Right atrium auricular region (tissue), 2 donors: ENCODE results near the gene RAPGEF4. TPM values are rescaled to one million over a fixed set of nuclear protein-coding genes. Genes with fewer than 3 reads are reported as not detected.
A peak's percentile ranks its signal among the peaks of the same experiment; 100 is the strongest.
"Not testable (repeated sequence)": the region's sequence is repeated elsewhere in the genome, so short reads cannot be mapped to it uniquely, and the experiment has no call there.

Experiments
- DNase-seq: peaks from one replicate; pipeline ENCODE4 v3.0.0-alpha.2; 2019; ENCODE audit warnings: low spot score
- H3K27ac ChIP-seq, 2 donors: fragments of 200-600 bp; sonication (generic); 1 replicate in 1 of 2; 2 replicates in 1 of 2; pipeline ENCODE4 v1.5.1; 2016 to 2019
- H3K27me3 ChIP-seq, 2 donors: fragments of 200-600 bp; sonication (generic); one replicate each; pipeline versions ENCODE4 v1.5.1 to v1.6.0; 2017 to 2019
- H3K36me3 ChIP-seq: fragments of 200-600 bp; sonication (generic); one replicate; pipeline ENCODE4 v1.5.1; 2016
- H3K4me1 ChIP-seq, 2 donors: fragments of 200-600 bp; sonication (generic); one replicate each; pipeline versions ENCODE4 v1.5.1 to v1.6.0; 2017 to 2019
- H3K4me3 ChIP-seq, 2 donors: fragments of 200-600 bp; sonication (generic); 1 replicate in 1 of 2; 2 replicates in 1 of 2; pipeline ENCODE4 v1.5.1; 2017 to 2019; ENCODE audit warnings: mild to moderate bottlenecking in 1 of 2, moderate library complexity in 1 of 2
- H3K9me3 ChIP-seq, 2 donors: fragments of 200-600 bp; sonication (generic); one replicate each; pipeline ENCODE4 v1.5.1; 2019
- total RNA-seq, 2 donors: library from RNA; depleted of rRNA; stranded (reverse); fragments of >200 nt; gene quantifications; one replicate each; pipeline ENCODE4 v1.1.0, GENCODE V29; 2016
- TF ChIP-seq, protein P1 (sequence below), 2 donors: fragments of 200-600 bp; sonication (generic); IDR thresholded peaks; one replicate each; pipeline ENCODE4 v1.5.1; 2019; ENCODE audit warnings: antibody characterized with exemption in 2 of 2

Gene RAPGEF4
- total RNA-seq, 2 donors from 2014 or later = 6.2 to 14.1 TPM

DNA sequence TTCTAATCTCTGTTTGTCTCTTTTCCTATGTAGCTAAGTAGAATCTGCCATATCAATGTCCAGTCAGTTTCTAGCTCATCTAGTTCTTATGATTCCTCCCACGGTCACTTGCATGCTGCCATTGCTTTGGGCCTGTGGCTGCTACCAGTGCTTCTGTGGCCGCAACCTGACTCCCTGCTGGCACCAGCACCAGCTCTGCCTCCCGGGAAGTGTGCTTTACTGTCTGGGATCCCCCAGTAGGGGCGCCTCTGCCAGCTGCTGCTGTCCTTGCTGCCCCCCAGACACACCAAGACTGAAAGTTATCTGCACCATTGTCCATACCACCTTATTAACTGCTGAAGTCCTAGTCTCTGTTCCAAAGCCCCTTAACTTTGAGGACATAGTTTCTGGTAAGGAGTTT lies 56.3 kb downstream of the RAPGEF4 start:
- TF ChIP-seq, protein P1, sequence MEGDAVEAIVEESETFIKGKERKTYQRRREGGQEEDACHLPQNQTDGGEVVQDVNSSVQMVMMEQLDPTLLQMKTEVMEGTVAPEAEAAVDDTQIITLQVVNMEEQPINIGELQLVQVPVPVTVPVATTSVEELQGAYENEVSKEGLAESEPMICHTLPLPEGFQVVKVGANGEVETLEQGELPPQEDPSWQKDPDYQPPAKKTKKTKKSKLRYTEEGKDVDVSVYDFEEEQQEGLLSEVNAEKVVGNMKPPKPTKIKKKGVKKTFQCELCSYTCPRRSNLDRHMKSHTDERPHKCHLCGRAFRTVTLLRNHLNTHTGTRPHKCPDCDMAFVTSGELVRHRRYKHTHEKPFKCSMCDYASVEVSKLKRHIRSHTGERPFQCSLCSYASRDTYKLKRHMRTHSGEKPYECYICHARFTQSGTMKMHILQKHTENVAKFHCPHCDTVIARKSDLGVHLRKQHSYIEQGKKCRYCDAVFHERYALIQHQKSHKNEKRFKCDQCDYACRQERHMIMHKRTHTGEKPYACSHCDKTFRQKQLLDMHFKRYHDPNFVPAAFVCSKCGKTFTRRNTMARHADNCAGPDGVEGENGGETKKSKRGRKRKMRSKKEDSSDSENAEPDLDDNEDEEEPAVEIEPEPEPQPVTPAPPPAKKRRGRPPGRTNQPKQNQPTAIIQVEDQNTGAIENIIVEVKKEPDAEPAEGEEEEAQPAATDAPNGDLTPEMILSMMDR (IDR thresholded peaks at IDR 0.05) = no peak
- no peaks in the 10 kb centered on the region for H3K4me1 ChIP-seq
- H3K9me3 ChIP-seq = no peaks in the 10 kb centered on the region
- H3K27me3 ChIP-seq = no peaks in the 10 kb centered on the region
- H3K27ac ChIP-seq = no peak overlapping the region
- no peak for DNase-seq
- no peaks in the 10 kb centered on the region for H3K36me3 ChIP-seq
- no peak overlapping the region for H3K4me3 ChIP-seq

DNA sequence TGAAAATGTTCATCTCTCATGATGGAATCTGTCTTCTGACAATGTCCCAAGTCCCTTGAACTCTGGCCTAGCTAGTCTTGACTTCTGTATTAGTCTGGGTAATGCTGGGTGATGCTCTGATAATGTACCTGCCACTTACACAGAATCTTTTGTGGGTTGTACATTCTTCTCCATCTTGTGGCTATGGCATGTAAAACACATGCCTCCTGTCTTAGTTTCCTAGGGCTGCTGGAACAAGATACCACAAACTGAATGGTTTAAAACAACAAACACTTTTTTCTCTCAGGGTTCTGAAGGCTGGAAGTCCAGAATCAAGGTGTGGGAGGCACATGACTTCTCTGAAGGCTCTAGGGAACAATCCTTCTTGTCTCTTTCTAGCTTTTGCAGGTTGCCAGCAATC lies 57.1 kb downstream of the RAPGEF4 start:
- Histone ChIP-seq H3K4me3 (no peak overlapping the region), H3K9me3 (no peaks in the 10 kb centered on the region), H3K27ac (no peak overlapping the region), H3K36me3 (no peaks in the 10 kb centered on the region), H3K4me1 (no peaks in the 10 kb centered on the region), H3K27me3 (no peaks in the 10 kb centered on the region)
- TF ChIP-seq, protein P1 (IDR thresholded peaks at IDR 0.05) = no peak
- DNase-seq = no peak

DNA sequence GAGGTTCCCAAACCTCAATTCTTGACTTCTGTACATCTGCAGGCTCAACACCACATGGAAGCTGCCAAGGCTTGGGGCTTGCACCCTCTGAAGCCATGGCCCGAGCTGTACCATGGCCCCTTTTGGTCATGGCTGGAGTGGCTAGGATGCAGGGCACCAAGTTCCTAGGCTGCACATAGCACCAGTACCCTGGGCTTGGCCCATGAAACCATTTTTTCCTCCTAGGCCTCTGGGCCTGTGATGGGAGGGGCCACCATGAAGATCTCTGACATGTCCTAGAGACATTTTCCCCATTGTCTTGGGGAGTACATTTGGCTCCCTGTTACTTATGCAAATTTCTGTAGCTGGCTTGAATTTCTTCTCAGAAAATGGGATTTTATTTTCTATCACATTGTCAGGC lies 67.7 kb downstream of the RAPGEF4 start:
- H3K4me3 ChIP-seq, H3K27ac ChIP-seq: not testable (repeated sequence)

DNA sequence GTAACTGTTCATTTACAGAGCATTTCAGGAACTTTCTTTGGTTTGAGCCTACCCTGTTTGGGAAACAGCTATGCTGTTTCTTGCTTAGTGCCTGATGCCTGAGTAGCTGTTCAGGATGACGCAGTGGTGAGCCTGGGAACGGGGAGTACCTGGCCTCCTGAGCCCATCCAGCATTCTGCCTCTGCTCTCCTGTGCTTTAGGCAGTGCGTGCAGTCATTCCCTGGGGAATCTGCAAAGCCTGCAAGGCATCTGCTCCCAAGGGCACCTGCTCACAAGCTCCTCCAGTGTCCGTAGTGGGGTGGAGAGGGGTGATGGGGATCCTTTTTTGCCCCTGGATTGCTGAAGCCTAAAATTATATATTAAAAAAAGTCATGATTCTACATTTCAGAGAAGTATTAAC lies 68.8 kb downstream of the RAPGEF4 start:
- H3K4me3 ChIP-seq = no peak overlapping the region
- TF ChIP-seq, protein P1 (IDR thresholded peaks at IDR 0.05) = no peak
- H3K9me3 ChIP-seq = no peaks in the 10 kb centered on the region
- DNase-seq = no peak
- H3K36me3 ChIP-seq = no peaks in the 10 kb centered on the region
- no peak overlapping the region for H3K27ac ChIP-seq
- H3K4me1 ChIP-seq = no peaks in the 10 kb centered on the region
- H3K27me3 ChIP-seq = no peaks in the 10 kb centered on the region

More for the DNA sequence above, 67.7 kb downstream of the RAPGEF4 start:
- H3K36me3 ChIP-seq, H3K4me1 ChIP-seq, H3K9me3 ChIP-seq, H3K27me3 ChIP-seq, DNase-seq: not testable (repeated sequence)

DNA sequence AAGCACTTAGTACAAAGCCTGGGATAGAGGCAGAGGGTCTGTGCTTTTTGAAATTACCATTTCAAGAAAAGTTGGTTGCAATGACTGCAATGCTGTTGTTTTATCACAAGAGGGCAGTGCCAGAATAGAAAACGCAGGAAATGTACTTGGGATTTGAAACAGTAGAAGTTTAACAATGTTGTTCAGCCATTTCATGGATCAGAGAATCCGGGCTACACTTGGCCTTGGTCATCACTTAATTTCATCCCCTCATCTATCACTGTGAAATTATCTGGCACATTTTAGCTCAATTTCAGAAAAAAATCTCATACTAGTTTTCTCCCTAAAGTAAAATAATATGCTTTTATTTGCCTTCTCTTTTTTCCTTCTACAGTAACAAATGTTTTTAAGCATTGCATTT lies 70.8 kb downstream of the RAPGEF4 start:
- H3K4me1 ChIP-seq = no peaks in the 10 kb centered on the region
- H3K36me3 ChIP-seq = no peaks in the 10 kb centered on the region
- TF ChIP-seq, protein P1 (IDR thresholded peaks at IDR 0.05) = peak; percentile 78 to 90
- no peaks in the 10 kb centered on the region for H3K27me3 ChIP-seq
- H3K27ac ChIP-seq = no peak overlapping the region
- H3K4me3 ChIP-seq = no peak overlapping the region
- no peaks in the 10 kb centered on the region for H3K9me3 ChIP-seq
- no peak for DNase-seq

DNA sequence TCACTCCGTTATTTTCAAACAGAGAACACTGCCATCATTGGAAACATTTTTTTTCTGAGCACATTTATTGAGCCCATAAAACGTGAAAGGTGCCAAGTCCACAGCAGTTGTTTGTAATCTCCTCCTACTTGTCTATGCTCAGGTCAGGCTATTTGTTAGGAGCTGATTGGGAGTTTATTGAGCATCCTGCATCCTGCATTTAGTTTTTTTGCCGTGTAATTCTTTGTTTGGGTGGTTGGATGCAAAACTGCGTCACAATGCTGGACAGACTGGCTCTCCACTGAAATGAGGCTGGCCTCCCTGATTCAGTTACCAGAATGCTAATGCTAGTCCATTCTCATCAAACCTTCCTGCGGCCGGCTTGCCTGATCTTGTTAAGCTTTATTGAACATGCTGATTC lies 71.4 kb downstream of the RAPGEF4 start:
- H3K36me3 ChIP-seq = no peaks in the 10 kb centered on the region
- TF ChIP-seq, protein P1 (IDR thresholded peaks at IDR 0.05) = no peak

More for the DNA sequence above, 71.4 kb downstream of the RAPGEF4 start:
- Histone ChIP-seq H3K9me3 (no peaks in the 10 kb centered on the region), H3K27ac (no peak overlapping the region), H3K4me3 (no peak overlapping the region), H3K27me3 (no peaks in the 10 kb centered on the region), H3K4me1 (no peaks in the 10 kb centered on the region)
- DNase-seq = no peak
